Astrocyte (in vitro differentiated cells and primary cell): Measurements from ENCODE around the gene DTNB. TPM values are rescaled to one million over a fixed set of nuclear protein-coding genes. Genes with fewer than 3 reads are reported as not detected.

Source experiments
- DNase-seq: peaks from one replicate; pipeline ENCODE4 v3.0.0-alpha.2; 2010; ENCODE audit warnings: low read depth
- FAIRE-seq: peaks from 2 replicates; lab custom pipeline; 2011; peaks lifted over from hg19 to GRCh38; lab: Jason Lieb, UNC
- H2AFZ ChIP-seq: 2 replicates; pipeline ENCODE4 v1.6.0; 2012; ENCODE audit warnings: low read depth, low read length, inconsistent platforms
- H3K27ac ChIP-seq: 2 replicates; pipeline ENCODE4 v1.5.1; 2011; ENCODE audit warnings: low read depth, low read length, inconsistent platforms
- H3K27me3 ChIP-seq: 2 replicates; pipeline ENCODE4 v1.6.0; 2011; ENCODE audit warnings: low read length, inconsistent platforms; ENCODE audit not compliant: insufficient read depth
- H3K36me3 ChIP-seq: 2 replicates; pipeline ENCODE4 v1.5.1; 2011; ENCODE audit warnings: low read length, inconsistent platforms; ENCODE audit not compliant: insufficient read depth
- H3K4me1 ChIP-seq: 2 replicates; pipeline ENCODE4 v1.5.1; 2011; ENCODE audit warnings: low read length, inconsistent platforms; ENCODE audit not compliant: insufficient read depth
- H3K4me2 ChIP-seq: 2 replicates; pipeline ENCODE4 v1.6.0; 2012; ENCODE audit warnings: low read length, inconsistent platforms
- H3K4me3 ChIP-seq: 2 replicates; pipeline ENCODE4 v1.5.1; 2011; ENCODE audit warnings: low read depth, mild to moderate bottlenecking, low read length, inconsistent platforms; ENCODE audit not compliant: insufficient read depth
- H3K79me2 ChIP-seq: 2 replicates; pipeline ENCODE4 v1.6.0; 2012; ENCODE audit warnings: mild to moderate bottlenecking, low read length, inconsistent platforms; ENCODE audit not compliant: insufficient read depth
- H3K9ac ChIP-seq: 2 replicates; pipeline ENCODE4 v1.6.0; 2012; ENCODE audit warnings: mild to moderate bottlenecking, low read length, inconsistent platforms
- H3K9me3 ChIP-seq: 2 replicates; pipeline ENCODE4 v1.5.1; 2012; ENCODE audit warnings: low read depth, mild to moderate bottlenecking, low read length, inconsistent platforms; ENCODE audit not compliant: insufficient read depth
- H4K20me1 ChIP-seq: 2 replicates; pipeline ENCODE4 v1.6.0; 2012; ENCODE audit warnings: low read length, inconsistent platforms; ENCODE audit not compliant: insufficient read depth
- H3K27ac Mint-ChIP-seq: one replicate; pipeline ENCODE4 v1.8.0; 2021; ENCODE audit warnings: mild to moderate bottlenecking, mixed read lengths; ENCODE audit not compliant: unreplicated experiment
- H3K27me3 Mint-ChIP-seq: one replicate; pipeline ENCODE4 v1.8.0; 2021; ENCODE audit warnings: low read depth, mixed read lengths; ENCODE audit not compliant: unreplicated experiment
- H3K36me3 Mint-ChIP-seq: one replicate; pipeline ENCODE4 v1.8.0; 2021; ENCODE audit warnings: low read depth, mixed read lengths; ENCODE audit not compliant: unreplicated experiment
- H3K4me1 Mint-ChIP-seq: one replicate; pipeline ENCODE4 v1.8.0; 2021; ENCODE audit warnings: low read depth, mixed read lengths; ENCODE audit not compliant: unreplicated experiment
- H3K4me3 Mint-ChIP-seq: one replicate; pipeline ENCODE4 v1.8.0; 2021; ENCODE audit warnings: mild to moderate bottlenecking, moderate library complexity, mixed read lengths; ENCODE audit not compliant: unreplicated experiment
- H3K9me3 Mint-ChIP-seq: one replicate; pipeline ENCODE4 v1.8.0; 2021; ENCODE audit warnings: mild to moderate bottlenecking, mixed read lengths; ENCODE audit not compliant: unreplicated experiment
- CTCF ChIP-seq: IDR thresholded peaks from 2 replicates; pipeline ENCODE4 v1.5.1; 2011; ENCODE audit warnings: low read depth, mild to moderate bottlenecking, inconsistent platforms, low read length, moderate library complexity; ENCODE audit not compliant: insufficient read depth
- EZH2 ChIP-seq: IDR thresholded peaks from 2 replicates; pipeline ENCODE4 v1.6.1; 2012; ENCODE audit warnings: mild to moderate bottlenecking, low read length, inconsistent platforms; ENCODE audit not compliant: insufficient read depth
- total RNA-seq: library from RNA; stranded (reverse); gene quantifications from 2 replicates; pipeline ENCODE4 v1.2.1, GENCODE V29; 2021

DTNB gene
- total RNA-seq, 1 donor from 2014 or later: 5.1 TPM

GRCh38 chr2:25454824-25455611 lies 218.4 kb downstream of the DTNB start:
- Histone ChIP-seq H3K4me2 (no peak overlapping the region), H3K79me2 (no peaks in the 10 kb centered on the region), H3K4me1 (no peaks in the 10 kb centered on the region), H3K27ac (no peak overlapping the region), H3K36me3 (no peaks in the 10 kb centered on the region), H2AFZ (no peak overlapping the region), H3K9me3 (no peaks in the 10 kb centered on the region), H3K9ac (no peak overlapping the region), H3K27me3 (no peaks in the 10 kb centered on the region), H3K4me3 (no peak overlapping the region), H4K20me1 (no peaks in the 10 kb centered on the region)
- FAIRE-seq (no peak), DNase-seq (no peak)
- no peak overlapping the region for H3K27ac Mint-ChIP-seq
- H3K36me3 Mint-ChIP-seq: no peaks in the 10 kb centered on the region
- no peak for TF ChIP-seq EZH2
- TF ChIP-seq CTCF: no peak
- no peaks in the 10 kb centered on the region for H3K9me3 Mint-ChIP-seq
- no peak overlapping the region for H3K4me3 Mint-ChIP-seq
- no peaks in the 10 kb centered on the region for H3K27me3 Mint-ChIP-seq
- peaks cover 2% of the 10 kb centered on the region for H3K4me1 Mint-ChIP-seq

- Histone ChIP-seq H3K36me3 (no peaks in the 10 kb centered on the region), H3K4me2 (no peak overlapping the region), H3K9me3 (no peaks in the 10 kb centered on the region), H3K27me3 (no peaks in the 10 kb centered on the region), H3K9ac (no peak overlapping the region), H4K20me1 (no peaks in the 10 kb centered on the region), H2AFZ (no peak overlapping the region), H3K79me2 (no peaks in the 10 kb centered on the region), H3K4me1 (no peaks in the 10 kb centered on the region), H3K27ac (no peak overlapping the region), H3K4me3 (no peak overlapping the region)
- Mint-ChIP-seq H3K4me1 (peaks cover 2% of the 10 kb centered on the region), H3K36me3 (no peaks in the 10 kb centered on the region), H3K27ac (no peak overlapping the region), H3K9me3 (no peaks in the 10 kb centered on the region), H3K27me3 (no peaks in the 10 kb centered on the region), H3K4me3 (no peak overlapping the region)
- FAIRE-seq (no peak), DNase-seq (peak; percentile 23)
- TF ChIP-seq CTCF (no peak), EZH2 (no peak)
Measured at GRCh38 chr2:25453199-25453905, 220.0 kb downstream of the DTNB start.

GRCh38 chr2:25448808-25449207 lies 224.6 kb downstream of the DTNB start:
- no peak overlapping the region for H3K9ac ChIP-seq
- no peaks in the 10 kb centered on the region for H3K4me1 ChIP-seq
- no peak overlapping the region for H3K27ac ChIP-seq
- H3K4me2 ChIP-seq: no peak overlapping the region
- no peak overlapping the region for H2AFZ ChIP-seq
- FAIRE-seq (no peak), DNase-seq (no peak)
- no peaks in the 10 kb centered on the region for H3K36me3 ChIP-seq
- no peak overlapping the region for H3K4me3 ChIP-seq
- no peaks in the 10 kb centered on the region for H3K36me3 Mint-ChIP-seq
- H3K9me3 ChIP-seq: no peaks in the 10 kb centered on the region
- H3K9me3 Mint-ChIP-seq: no peaks in the 10 kb centered on the region
- peaks cover 2% of the 10 kb centered on the region for H3K4me1 Mint-ChIP-seq
- no peaks in the 10 kb centered on the region for H4K20me1 ChIP-seq
- H3K27ac Mint-ChIP-seq: no peak overlapping the region
- no peak overlapping the region for H3K4me3 Mint-ChIP-seq
- no peaks in the 10 kb centered on the region for H3K79me2 ChIP-seq
- H3K27me3 ChIP-seq: no peaks in the 10 kb centered on the region
- no peaks in the 10 kb centered on the region for H3K27me3 Mint-ChIP-seq
- no peak for TF ChIP-seq EZH2
- no peak for TF ChIP-seq CTCF
